Measurements from ENCODE around the gene GNA12. TPM values are rescaled to one million over a fixed set of nuclear protein-coding genes. Genes with fewer than 3 reads are reported as not detected.

GNA12 gene
- total and polyA plus RNA-seq, 10 of the 15 experiments (the other 5 are each of a cell fraction or from before 2014, with no cell fraction given): 1.9 to 51.8 (median 12.6) TPM

DNA sequence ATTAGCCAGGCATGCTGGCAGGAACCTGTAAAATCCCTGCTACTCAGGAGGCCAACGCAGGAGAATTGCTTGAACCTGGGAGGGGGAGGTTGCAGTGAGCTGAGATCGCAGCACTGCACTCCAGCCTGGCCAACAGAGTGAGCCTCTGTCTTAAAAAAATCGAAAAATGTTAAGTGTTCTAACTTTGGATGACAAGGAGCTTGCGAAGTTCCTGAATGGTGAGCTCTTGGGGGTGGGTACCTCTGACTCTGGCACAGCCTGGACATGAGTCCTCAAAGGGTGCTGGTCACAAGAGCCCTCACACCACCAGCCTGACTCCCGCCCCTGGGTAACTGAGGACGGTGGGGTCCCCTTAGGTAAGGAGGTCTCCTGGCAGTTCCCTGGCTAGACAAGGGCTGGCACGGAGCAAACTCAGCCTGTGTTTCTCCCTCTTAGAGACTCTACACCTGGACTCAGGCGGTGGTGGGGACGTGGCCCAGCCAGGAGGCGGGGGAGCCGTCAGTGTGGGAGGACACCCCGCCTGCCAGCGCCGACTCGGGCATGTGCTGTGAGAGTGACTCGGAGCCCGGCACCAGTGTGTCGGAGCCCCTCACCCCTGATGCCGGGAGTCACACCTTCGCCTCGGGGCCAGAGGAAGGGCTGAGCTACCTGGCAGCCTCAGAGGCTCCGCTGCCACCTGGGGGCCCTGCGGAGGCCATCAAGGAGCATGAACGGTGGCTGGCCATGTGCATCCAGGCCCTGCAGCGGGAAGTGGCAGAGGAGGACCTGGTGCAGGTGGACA, 132.0 kb downstream of the GNA12 start:
- no peak overlapping the region for H3K4me3 ChIP-seq
- intact Hi-C loops (cut with micrococcal nuclease; ENCODE audit: unreplicated experiment): loop anchor here (5.0 kb wide), 1 partner anchor 130 kb away; the partner anchor contains the start of gene GNA12
- peaks cover 50% of the 10 kb centered on the region for H3K4me1 ChIP-seq (ENCODE audit: control insufficient read depth, insufficient read depth, low read length)
- H3K27ac ChIP-seq (ENCODE audit: control insufficient read depth, insufficient read depth): no peak overlapping the region
- no peak overlapping the region for H3K4me2 ChIP-seq (ENCODE audit: control insufficient read depth, insufficient read depth)
- DNase-seq (ENCODE audit: low read depth, low spot score) (no peak), ATAC-seq (no peak), FAIRE-seq (no peak)
- 93% methylated on average over 24 of the region's 25 CpGs for whole genome bisulfite sequencing (ENCODE audit: insufficient coverage, insufficient replicate concordance, low lambda C conversion rate, missing lambda C conversion rate)
- SMC1A ChIA-PET (ENCODE audit: uncharacterized antibody, unreplicated experiment): interaction anchor here (0.6 to 11.6 kb wide), 8 partner anchors 24 to 140 kb away, joined by 3 to 113 read pairs (median 14); partner anchors contain the start of gene AMZ1
- in situ Hi-C loops (cut with MboI): loop anchor here (5.0 kb wide), 1 partner anchor 45 kb away; no protein-coding TSS in a partner anchor
- H3K79me2 ChIP-seq (ENCODE audit: control insufficient read depth, insufficient read depth, low read length): no peaks in the 10 kb centered on the region
- RAD21 ChIA-PET (ENCODE audit: unreplicated experiment): interaction anchor here (1.1 to 4.8 kb wide), 13 partner anchors 12 to 260 kb away, joined by 3 to 89 read pairs (median 16); partner anchors contain the start of genes AMZ1 and TTYH3
- H3K9me3 ChIP-seq (replicated peaks; ENCODE audit: control insufficient read depth, insufficient read depth, low read length): no peaks in the 10 kb centered on the region
- POLR2A ChIA-PET: interaction anchor here (0.6 to 3.8 kb wide), 7 partner anchors 12 to 188 kb away, joined by 3 to 36 read pairs (median 11); partner anchors contain the start of gene TTYH3
- no peaks in the 10 kb centered on the region for H3K27me3 ChIP-seq (replicated peaks in 1 of 2; ENCODE audit: control insufficient read depth in 2 of 2, insufficient read depth in 2 of 2, low read length in 1 of 2)
- TF ChIP-seq YY1 (IDR thresholded peaks at IDR 0.05; ENCODE audit: low read depth, low read length) (no peak), PAX8 (IDR thresholded peaks at IDR 0.05) (no peak), SKIL (IDR thresholded peaks at IDR 0.05; ENCODE audit: low read depth, poor library complexity, severe bottlenecking) (no peak), IKZF1 (conservative IDR thresholded peaks at IDR 0.05) (no peak), TBL1XR1 (IDR thresholded peaks at IDR 0.05; ENCODE audit: low read depth, low read length) (no peak), IRF3 (IDR thresholded peaks at IDR 0.05) (no peak), KAT2A (conservative IDR thresholded peaks at IDR 0.05; ENCODE audit: control insufficient read depth, low read depth, low read length) (no peak)
- no peak overlapping the region for H3K9ac ChIP-seq (ENCODE audit: control insufficient read depth, insufficient read depth, low read length)
- CTCF ChIA-PET: interaction anchor here (0.6 to 8.3 kb wide), 10 partner anchors 8 to 245 kb away, joined by 3 to 154 read pairs (median 15); no protein-coding TSS in a partner anchor
- H4K20me1 ChIP-seq (ENCODE audit: control insufficient read depth, insufficient read depth): no peaks in the 10 kb centered on the region
- H2AFZ ChIP-seq (ENCODE audit: control insufficient read depth, low read depth, low read length): no peak overlapping the region
- H3K36me3 ChIP-seq (ENCODE audit: control insufficient read depth in 2 of 2, insufficient read depth in 2 of 2, low read length in 1 of 2): peaks cover 0 to 2% of the 10 kb centered on the region in 2 experiments; a peak in 1 of 4 replicates
- BruUV-seq (replicated peaks): no TSS peak
